Suprapubic skin (tissue), 4 donors: ENCODE measurements around the gene VARS1. TPM values are rescaled to one million over a fixed set of nuclear protein-coding genes. Genes with fewer than 3 reads are reported as not detected.
A peak's percentile ranks its signal among the peaks of the same experiment; 100 is the strongest.
"Not testable (repeated sequence)": the region's sequence is repeated elsewhere in the genome, so short reads cannot be mapped to it uniquely, and the experiment has no call there.

Experiments
- DNase-seq, 2 donors: peaks; one replicate each; pipeline ENCODE4 v3.0.0-alpha.2; 2019; ENCODE audit warnings: low spot score in 2 of 2
- H3K27ac ChIP-seq: fragments of 200-600 bp; sonication (generic); one replicate; pipeline ENCODE4 v1.5.1; 2019
- H3K27me3 ChIP-seq: fragments of 200-600 bp; sonication (generic); one replicate; pipeline ENCODE4 v1.5.1; 2019
- H3K36me3 ChIP-seq: fragments of 200-600 bp; sonication (generic); one replicate; pipeline ENCODE4 v1.5.1; 2019
- H3K4me1 ChIP-seq: fragments of 200-600 bp; sonication (generic); one replicate; pipeline ENCODE4 v1.5.1; 2019
- H3K4me3 ChIP-seq: fragments of 200-600 bp; sonication (generic); one replicate; pipeline ENCODE4 v1.5.1; 2019; ENCODE audit warnings: mild to moderate bottlenecking
- H3K9me3 ChIP-seq: fragments of 200-600 bp; sonication (generic); one replicate; pipeline ENCODE4 v1.5.1; 2019
- CTCF ChIP-seq, 2 donors: fragments of 200-600 bp in 1 of 2; fragments of 450-650 bp in 1 of 2; sonication (generic) in 1 of 2; IDR thresholded peaks; one replicate each; pipeline ENCODE4 v1.5.1; 2016 to 2019; ENCODE audit warnings: antibody characterized with exemption in 2 of 2, mild to moderate bottlenecking in 1 of 2, moderate library complexity in 1 of 2
- EP300 ChIP-seq: sonication (generic); formaldehyde crosslinking; IDR thresholded peaks from one replicate; pipeline ENCODE4 v1.6.1; 2017; ENCODE audit warnings: antibody characterized with exemption
- POLR2A ChIP-seq, 2 donors: fragments of 450-650 bp; IDR thresholded peaks; one replicate each; pipeline ENCODE4 v1.6.1; 2017; ENCODE audit warnings: antibody characterized with exemption in 2 of 2, mild to moderate bottlenecking in 2 of 2, moderate library complexity in 2 of 2
- POLR2AphosphoS5 ChIP-seq, 3 donors: sonication (generic); formaldehyde crosslinking; IDR thresholded peaks; one replicate each; pipeline ENCODE4 v1.6.1; 2017; ENCODE audit warnings: antibody characterized with exemption in 3 of 3
- WGBS: methylation state at CpG from one replicate; pipeline ENCODE4 v1.1.5; 2018; 5-methylcytosine and 5-hydroxymethylcytosine counted together
- total RNA-seq, 4 donors: library from RNA; depleted of rRNA; stranded (reverse); fragments of >200 nt; gene quantifications; one replicate each; pipeline ENCODE4 v1.1.0, GENCODE V29; 2016

VARS1 gene
- total RNA-seq, 4 donors from 2014 or later: 48.8 to 60.0 (median 59.1) TPM

GRCh38 chr6:31819871-31820299 is 24.3 kb upstream of the VARS1 start:
- H3K27me3 ChIP-seq: no peaks in the 10 kb centered on the region
- H3K4me1 ChIP-seq: peaks cover 72% of the 10 kb centered on the region
- no peaks in the 10 kb centered on the region for H3K36me3 ChIP-seq
- peak overlapping the region; percentile 58 for H3K4me3 ChIP-seq
- DNase-seq: no peak
- peak overlapping the region; percentile 59 for H3K27ac ChIP-seq
- TF ChIP-seq CTCF (IDR thresholded peaks at IDR 0.05) (no peak), POLR2A (IDR thresholded peaks at IDR 0.05) (no peak), POLR2AphosphoS5 (IDR thresholded peaks at IDR 0.05) (no peak), EP300 (no peak)
- no peaks in the 10 kb centered on the region for H3K9me3 ChIP-seq

- not testable (repeated sequence) for DNase-seq, H3K27me3 ChIP-seq, H3K9me3 ChIP-seq, H3K36me3 ChIP-seq
- H3K4me1 ChIP-seq: peaks cover 68% of the 10 kb centered on the region
- peak overlapping the region; percentile 58 for H3K4me3 ChIP-seq
- WGBS: 30% methylated on average over 8 of the region's 8 CpGs
- H3K27ac ChIP-seq: peak overlapping the region; percentile 77
These were observed 22.5 kb upstream of the VARS1 start for GRCh38 chr6:31817929-31818511.

- 34% methylated on average over 11 of the region's 37 CpGs for WGBS
- H3K9me3 ChIP-seq, H3K27me3 ChIP-seq, DNase-seq, H3K36me3 ChIP-seq: not testable (repeated sequence)
- Histone ChIP-seq H3K4me1 (peaks cover 66% of the 10 kb centered on the region), H3K27ac (peak overlapping the region; percentile 77), H3K4me3 (peak overlapping the region; percentile 58)
These were observed 21.8 kb upstream of the VARS1 start for GRCh38 chr6:31817133-31817928.

GRCh38 chr6:31815025-31815838 is 19.7 kb upstream of the VARS1 start, which contains the start of the genes HSPA1A and HSPA1L:
TSS of gene HSPA1A (plus strand) at chr6:31815543. CDS start at chr6:31815757, 214 bp downstream.
TSS of gene HSPA1L (minus strand) at chr6:31815283. CDS start at chr6:31811972, 3,311 bp downstream.
- Histone ChIP-seq H3K4me1 (peaks cover 49% of the 10 kb centered on the region), H3K4me3 (peak within 1 kb of the TSS; percentile 72), H3K27ac (peak within 1 kb of the TSS; percentile 98), H3K9me3 (no peaks in the 10 kb centered on the region), H3K27me3 (no peaks in the 10 kb centered on the region), H3K36me3 (no peaks in the 10 kb centered on the region)
- WGBS: under 1% methylated on average over 26 of the region's 56 CpGs
- DNase-seq: peak; percentile 98
- TF ChIP-seq EP300 (no peak), CTCF (IDR thresholded peaks at IDR 0.05) (no peak), POLR2AphosphoS5 (IDR thresholded peaks at IDR 0.05) (peak; percentile 90 to 96 (median 96)), POLR2A (IDR thresholded peaks at IDR 0.05) (peak; percentile 96 to 99)

- peak; percentile 98 for DNase-seq
- peak overlapping the region; percentile 98 for H3K27ac ChIP-seq
- 0% methylated on average over 13 of the region's 13 CpGs for WGBS
- H3K4me3 ChIP-seq: peak overlapping the region; percentile 72
- no peaks in the 10 kb centered on the region for H3K9me3 ChIP-seq
- TF ChIP-seq CTCF (IDR thresholded peaks at IDR 0.05): no peak
- TF ChIP-seq POLR2AphosphoS5 (IDR thresholded peaks at IDR 0.05): peak in 2 of 3 donors; percentile 12 to 46
- TF ChIP-seq POLR2A (IDR thresholded peaks at IDR 0.05): peak in 1 of 2 donors; percentile 46
- peaks cover 44% of the 10 kb centered on the region for H3K4me1 ChIP-seq
- no peaks in the 10 kb centered on the region for H3K27me3 ChIP-seq
- no peaks in the 10 kb centered on the region for H3K36me3 ChIP-seq
These were observed 19.1 kb upstream of the VARS1 start for GRCh38 chr6:31814677-31815024.

DNA sequence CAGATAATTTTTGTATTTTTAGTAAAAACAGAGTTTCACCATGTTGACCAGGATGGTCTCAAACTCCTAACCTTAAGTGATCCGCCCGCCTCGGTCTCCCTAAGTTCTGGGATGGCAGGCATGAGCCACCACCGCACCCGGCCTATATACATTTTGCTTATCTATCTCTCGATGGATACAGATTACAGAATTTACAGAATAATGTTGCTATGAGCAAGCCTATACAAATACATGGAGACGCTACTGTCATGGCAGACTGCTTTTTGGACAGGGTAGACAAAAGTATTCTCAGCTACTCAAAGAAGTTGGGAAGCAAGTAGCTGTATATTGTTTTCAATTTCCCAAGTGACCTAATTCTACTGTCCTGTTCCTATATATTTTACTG is 17.9 kb upstream of the VARS1 start:
- TF ChIP-seq POLR2AphosphoS5 (IDR thresholded peaks at IDR 0.05): no peak
- TF ChIP-seq CTCF (IDR thresholded peaks at IDR 0.05): no peak
- no peak for TF ChIP-seq EP300
- TF ChIP-seq POLR2A (IDR thresholded peaks at IDR 0.05): no peak
- Histone ChIP-seq H3K36me3 (no peaks in the 10 kb centered on the region), H3K27ac (peak overlapping the region; percentile 98), H3K4me1 (peaks cover 33% of the 10 kb centered on the region), H3K27me3 (no peaks in the 10 kb centered on the region), H3K9me3 (no peaks in the 10 kb centered on the region), H3K4me3 (peak overlapping the region; percentile 72)
- DNase-seq: no peak
- WGBS: 94% methylated on average over 7 of the region's 7 CpGs
